Keratinocyte (primary cell): Measurements from ENCODE around the gene MED25.

Source experiments
- EZH2 ChIP-seq: IDR thresholded peaks from one replicate; pipeline ENCODE4 v1.6.1; 2012; ENCODE audit warnings: inconsistent platforms, mild to moderate bottlenecking, low read length, moderate library complexity
- TF ChIP-seq, protein P1 (sequence below), 3 experiments: IDR thresholded peaks in 1 of 3; conservative IDR thresholded peaks in 1 of 3; optimal IDR thresholded peaks in 1 of 3; 2 replicates in 2 of 3; 3 replicates in 1 of 3; pipeline versions ENCODE3 to v1.5.1; 2011; ENCODE audit warnings: low read length in 3 of 3, mild to moderate bottlenecking in 3 of 3, moderate library complexity in 2 of 3, control low read depth in 1 of 3, inconsistent platforms in 1 of 3; ENCODE audit not compliant: insufficient read depth in 2 of 3; ENCODE audit errors: extremely low read depth in 1 of 3

- no peak for TF ChIP-seq EZH2
- TF ChIP-seq, protein P1, sequence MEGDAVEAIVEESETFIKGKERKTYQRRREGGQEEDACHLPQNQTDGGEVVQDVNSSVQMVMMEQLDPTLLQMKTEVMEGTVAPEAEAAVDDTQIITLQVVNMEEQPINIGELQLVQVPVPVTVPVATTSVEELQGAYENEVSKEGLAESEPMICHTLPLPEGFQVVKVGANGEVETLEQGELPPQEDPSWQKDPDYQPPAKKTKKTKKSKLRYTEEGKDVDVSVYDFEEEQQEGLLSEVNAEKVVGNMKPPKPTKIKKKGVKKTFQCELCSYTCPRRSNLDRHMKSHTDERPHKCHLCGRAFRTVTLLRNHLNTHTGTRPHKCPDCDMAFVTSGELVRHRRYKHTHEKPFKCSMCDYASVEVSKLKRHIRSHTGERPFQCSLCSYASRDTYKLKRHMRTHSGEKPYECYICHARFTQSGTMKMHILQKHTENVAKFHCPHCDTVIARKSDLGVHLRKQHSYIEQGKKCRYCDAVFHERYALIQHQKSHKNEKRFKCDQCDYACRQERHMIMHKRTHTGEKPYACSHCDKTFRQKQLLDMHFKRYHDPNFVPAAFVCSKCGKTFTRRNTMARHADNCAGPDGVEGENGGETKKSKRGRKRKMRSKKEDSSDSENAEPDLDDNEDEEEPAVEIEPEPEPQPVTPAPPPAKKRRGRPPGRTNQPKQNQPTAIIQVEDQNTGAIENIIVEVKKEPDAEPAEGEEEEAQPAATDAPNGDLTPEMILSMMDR (optimal IDR thresholded peaks at IDR 0.05 in 1 of 3, IDR thresholded peaks at IDR 0.05 in 1 of 3, conservative IDR thresholded peaks at IDR 0.05 in 1 of 3; ENCODE audit: extremely low read depth in 1 of 3, insufficient read depth in 2 of 3, low read length in 3 of 3): no peak
Observed at GRCh38 chr19:49805822-49806619, 12.1 kb upstream of the MED25 start.
